A673 (cell line): ENCODE data around the gene TMEM243.

Experiments used
- EZH2 ChIP-seq: fragments of 200-600 bp; sonication (generic); IDR thresholded peaks from 2 replicates; pipeline ENCODE4 v1.6.1; 2017; ENCODE audit warnings: borderline replicate concordance, low read depth, mild to moderate bottlenecking, mixed read lengths, antibody characterized with exemption, low read length; ENCODE audit not compliant: poor library complexity, severe bottlenecking
- TF ChIP-seq, protein P1 (sequence below): fragments of 300-800, 200-600 bp; sonication (generic); conservative IDR thresholded peaks from 2 replicates; pipeline ENCODE4 v1.5.1; 2017; ENCODE audit warnings: low read depth, mild to moderate bottlenecking, antibody characterized with exemption, low read length, moderate library complexity, mixed read lengths

DNA sequence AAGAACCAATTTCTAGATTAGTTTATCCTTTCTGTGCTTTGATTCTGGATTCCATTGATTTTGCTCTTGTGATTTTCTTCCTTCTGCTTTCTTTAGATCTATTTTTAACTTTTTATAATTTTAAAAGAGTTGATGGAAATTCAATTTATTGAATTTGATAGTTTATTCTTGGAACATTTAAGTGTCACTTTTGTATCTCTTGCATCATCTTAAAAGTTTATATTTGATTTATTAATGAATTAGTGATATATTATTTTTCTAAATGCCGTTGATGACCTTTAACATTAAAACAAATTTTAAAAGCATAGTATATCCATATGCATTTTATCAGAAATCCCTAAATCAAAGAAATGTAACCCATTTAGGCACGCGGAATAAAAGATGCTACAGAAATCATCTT lies 40.4 kb downstream of the TMEM243 start:
- TF ChIP-seq, protein P1, sequence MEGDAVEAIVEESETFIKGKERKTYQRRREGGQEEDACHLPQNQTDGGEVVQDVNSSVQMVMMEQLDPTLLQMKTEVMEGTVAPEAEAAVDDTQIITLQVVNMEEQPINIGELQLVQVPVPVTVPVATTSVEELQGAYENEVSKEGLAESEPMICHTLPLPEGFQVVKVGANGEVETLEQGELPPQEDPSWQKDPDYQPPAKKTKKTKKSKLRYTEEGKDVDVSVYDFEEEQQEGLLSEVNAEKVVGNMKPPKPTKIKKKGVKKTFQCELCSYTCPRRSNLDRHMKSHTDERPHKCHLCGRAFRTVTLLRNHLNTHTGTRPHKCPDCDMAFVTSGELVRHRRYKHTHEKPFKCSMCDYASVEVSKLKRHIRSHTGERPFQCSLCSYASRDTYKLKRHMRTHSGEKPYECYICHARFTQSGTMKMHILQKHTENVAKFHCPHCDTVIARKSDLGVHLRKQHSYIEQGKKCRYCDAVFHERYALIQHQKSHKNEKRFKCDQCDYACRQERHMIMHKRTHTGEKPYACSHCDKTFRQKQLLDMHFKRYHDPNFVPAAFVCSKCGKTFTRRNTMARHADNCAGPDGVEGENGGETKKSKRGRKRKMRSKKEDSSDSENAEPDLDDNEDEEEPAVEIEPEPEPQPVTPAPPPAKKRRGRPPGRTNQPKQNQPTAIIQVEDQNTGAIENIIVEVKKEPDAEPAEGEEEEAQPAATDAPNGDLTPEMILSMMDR, result no peak
- no peak for TF ChIP-seq EZH2
